ENCODE results near the gene AMACR.

DNA sequence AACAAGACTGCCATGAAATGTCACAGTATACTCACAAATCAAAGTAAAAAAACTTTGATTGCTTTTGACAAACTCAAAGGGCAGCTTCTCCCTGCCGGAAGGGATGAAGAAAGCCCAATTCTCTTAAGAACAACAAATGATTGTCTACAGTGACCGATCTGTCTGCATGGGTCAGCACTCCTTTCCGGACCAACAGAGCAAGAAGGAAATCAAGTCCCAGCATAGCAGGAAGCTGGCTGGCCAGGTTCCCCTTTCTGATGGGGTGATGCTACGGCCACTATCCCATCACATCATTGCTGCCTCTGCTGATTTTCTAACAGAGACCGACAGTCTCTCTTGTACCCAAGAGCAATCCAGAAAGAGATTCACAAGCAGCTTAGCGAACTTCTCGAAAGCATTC lies 34.5 kb upstream of the AMACR start:
- TF ChIP-seq SIN3B (IDR thresholded peaks at IDR 0.05; ENCODE audit: low read depth) (no peak), TRIM24 (IDR thresholded peaks at IDR 0.05) (no peak), TEAD1 (CRISPR knock-in tag; IDR thresholded peaks at IDR 0.05) (no peak), NBN (IDR thresholded peaks at IDR 0.05; ENCODE audit: low read depth) (no peak), ZSCAN29 (IDR thresholded peaks at IDR 0.05) (no peak), ZFP1 (CRISPR knock-in tag; IDR thresholded peaks at IDR 0.05) (no peak), FOXM1 (IDR thresholded peaks at IDR 0.05; ENCODE audit: low read depth) (no peak), FOXM1 (CRISPR knock-in tag; IDR thresholded peaks at IDR 0.05; ENCODE audit: low read depth) (no peak), POLR2A (conservative IDR thresholded peaks at IDR 0.05) (no peak), FOXA3 (CRISPR knock-in tag; conservative IDR thresholded peaks at IDR 0.05 in 1 of 2, IDR thresholded peaks at IDR 0.05 in 1 of 2) (no peak)

All from K562 (cell line).